Erythroblast (primary cell): Measurements from ENCODE around the gene NPFF.

Experiments
- GATA1 ChIP-seq: IDR thresholded peaks from 2 replicates; pipeline ENCODE4 v1.6.1; 2011; ENCODE audit warnings: low read depth, mild to moderate bottlenecking, control low read depth, low read length, moderate library complexity
- POLR2A ChIP-seq: IDR thresholded peaks from 2 replicates; pipeline ENCODE4 v1.6.1; 2011; ENCODE audit warnings: mild to moderate bottlenecking, low read length

- TF ChIP-seq POLR2A (no peak), GATA1 (no peak)
Observed at GRCh38 chr12:53539526-53539925, 32.2 kb upstream of the NPFF start.
